Natural killer cell (primary cell): ENCODE results near the gene ARMH4. TPM values are rescaled to one million over a fixed set of nuclear protein-coding genes. Genes with fewer than 3 reads are reported as not detected.

Experiments
- ATAC-seq, 3 donors: fragments of 150-1000 bp in 2 of 3; fragments of 200-7000 bp in 1 of 3; cut with Tn5 transposase; 1 replicate in 1 of 3; 2 replicates in 2 of 3; pipeline ENCODE4 v1.10.0; 2021; ENCODE audit warnings: mild to moderate bottlenecking in 2 of 3, moderate library complexity in 2 of 3
- DNase-seq, 2 donors: peaks; one replicate each; pipeline versions ENCODE4 v3.0.0 to v3.0.0-alpha.2; 2013 to 2021; ENCODE audit warnings: mixed read lengths in 1 of 2
- H3K27ac ChIP-seq: one replicate; pipeline ENCODE4 v1.5.1; 2013; ENCODE audit warnings: mild to moderate bottlenecking, low read length
- H3K27me3 ChIP-seq: one replicate; pipeline ENCODE4 v1.6.1; 2013; ENCODE audit warnings: low read length; ENCODE audit not compliant: control insufficient read depth, insufficient read depth
- H3K36me3 ChIP-seq: one replicate; pipeline ENCODE4 v1.6.1; 2013; ENCODE audit warnings: low read length; ENCODE audit not compliant: control insufficient read depth, insufficient read depth
- H3K4me1 ChIP-seq: one replicate; pipeline ENCODE4 v1.6.1; 2013; ENCODE audit warnings: low read length; ENCODE audit not compliant: control insufficient read depth, insufficient read depth
- H3K4me3 ChIP-seq: one replicate; pipeline ENCODE4 v1.5.1; 2013; ENCODE audit warnings: low read length
- H3K9me3 ChIP-seq: one replicate; pipeline ENCODE4 v1.6.1; 2013; ENCODE audit warnings: low read length; ENCODE audit not compliant: control insufficient read depth, insufficient read depth
- H3K27ac Mint-ChIP-seq, 2 donors: one replicate each; pipeline ENCODE4 v1.8.0; 2022; ENCODE audit warnings: mild to moderate bottlenecking in 2 of 2, mixed read lengths in 2 of 2, moderate library complexity in 1 of 2
- H3K27me3 Mint-ChIP-seq, 2 donors: one replicate each; pipeline ENCODE4 v1.8.0; 2022; ENCODE audit warnings: low read depth in 2 of 2, mixed read lengths in 2 of 2
- H3K36me3 Mint-ChIP-seq: one replicate; pipeline ENCODE4 v1.8.0; 2022; ENCODE audit warnings: mixed read lengths
- H3K4me1 Mint-ChIP-seq, 2 donors: one replicate each; pipeline ENCODE4 v1.8.0; 2022; ENCODE audit warnings: mixed read lengths in 2 of 2
- H3K4me3 Mint-ChIP-seq: one replicate; pipeline ENCODE4 v1.8.0; 2022; ENCODE audit warnings: mild to moderate bottlenecking, moderate library complexity, mixed read lengths
- H3K9me3 Mint-ChIP-seq, 2 donors: one replicate each; pipeline ENCODE4 v1.8.0; 2022; ENCODE audit warnings: mixed read lengths in 2 of 2
- WGBS: methylation state at CpG from one replicate; pipeline ENCODE4 v1.1.7; 2013; ENCODE audit warnings: missing lambda C conversion rate; ENCODE audit not compliant: insufficient coverage; 5-methylcytosine and 5-hydroxymethylcytosine counted together
- intact Hi-C: fragments of 100-400 bp; cut with micrococcal nuclease; formaldehyde crosslinking; loops from one replicate; pipeline ENCODE4 v1.14.2; 2022
- total RNA-seq, 4 donors: library from RNA; stranded (reverse); fragments of 120-200 nt in 1 of 4; gene quantifications; one replicate each; pipeline versions ENCODE4 v1.2.3 to v1.2.4, GENCODE V29; 2013 to 2022
- TF ChIP-seq, protein P1 (sequence below): fragments of 200-600 bp; IDR thresholded peaks from one replicate; pipeline ENCODE4 v1.8.0; 2022; ENCODE audit warnings: antibody characterized with exemption

Gene ARMH4
- total RNA-seq, 3 donors from 2014 or later (not counting 1 experiment from before 2014, with no cell fraction given) = 0.32 TPM; not detected in 2

DNA sequence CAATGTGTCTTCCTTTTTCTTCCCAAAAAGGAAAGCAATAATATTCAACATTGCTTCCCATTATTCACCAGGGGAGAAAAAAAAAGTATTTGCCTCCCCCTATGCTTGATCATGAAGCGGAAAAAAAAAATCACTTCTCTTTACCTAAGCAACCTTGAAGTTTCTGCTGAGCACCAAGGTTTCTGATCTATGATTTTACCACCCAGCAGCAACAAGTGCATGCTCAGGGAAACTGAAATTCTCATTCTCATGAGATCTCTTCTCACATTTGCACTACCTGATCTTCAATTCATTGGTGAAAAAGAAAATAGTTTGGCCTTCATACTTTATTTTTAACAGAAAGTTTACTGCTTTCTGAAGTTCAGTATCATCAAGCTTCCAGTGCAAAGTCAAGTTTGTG lies 125.8 kb downstream of the ARMH4 start:
- Histone ChIP-seq H3K36me3 (no peaks in the 10 kb centered on the region), H3K9me3 (no peaks in the 10 kb centered on the region), H3K27ac (no peak overlapping the region), H3K27me3 (no peaks in the 10 kb centered on the region), H3K4me1 (no peaks in the 10 kb centered on the region), H3K4me3 (no peak overlapping the region)
- no peak for ATAC-seq
- H3K4me1 Mint-ChIP-seq = no peaks in the 10 kb centered on the region
- no peak overlapping the region for H3K4me3 Mint-ChIP-seq
- intact Hi-C loops = no loop called here
- no peaks in the 10 kb centered on the region for H3K27me3 Mint-ChIP-seq
- TF ChIP-seq, protein P1, sequence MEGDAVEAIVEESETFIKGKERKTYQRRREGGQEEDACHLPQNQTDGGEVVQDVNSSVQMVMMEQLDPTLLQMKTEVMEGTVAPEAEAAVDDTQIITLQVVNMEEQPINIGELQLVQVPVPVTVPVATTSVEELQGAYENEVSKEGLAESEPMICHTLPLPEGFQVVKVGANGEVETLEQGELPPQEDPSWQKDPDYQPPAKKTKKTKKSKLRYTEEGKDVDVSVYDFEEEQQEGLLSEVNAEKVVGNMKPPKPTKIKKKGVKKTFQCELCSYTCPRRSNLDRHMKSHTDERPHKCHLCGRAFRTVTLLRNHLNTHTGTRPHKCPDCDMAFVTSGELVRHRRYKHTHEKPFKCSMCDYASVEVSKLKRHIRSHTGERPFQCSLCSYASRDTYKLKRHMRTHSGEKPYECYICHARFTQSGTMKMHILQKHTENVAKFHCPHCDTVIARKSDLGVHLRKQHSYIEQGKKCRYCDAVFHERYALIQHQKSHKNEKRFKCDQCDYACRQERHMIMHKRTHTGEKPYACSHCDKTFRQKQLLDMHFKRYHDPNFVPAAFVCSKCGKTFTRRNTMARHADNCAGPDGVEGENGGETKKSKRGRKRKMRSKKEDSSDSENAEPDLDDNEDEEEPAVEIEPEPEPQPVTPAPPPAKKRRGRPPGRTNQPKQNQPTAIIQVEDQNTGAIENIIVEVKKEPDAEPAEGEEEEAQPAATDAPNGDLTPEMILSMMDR = no peak
- no peaks in the 10 kb centered on the region for H3K9me3 Mint-ChIP-seq
- WGBS = 75% methylated on average over 1 of the region's 1 CpG
- H3K27ac Mint-ChIP-seq = no peak overlapping the region
- no peak for DNase-seq
- no peaks in the 10 kb centered on the region for H3K36me3 Mint-ChIP-seq

DNA sequence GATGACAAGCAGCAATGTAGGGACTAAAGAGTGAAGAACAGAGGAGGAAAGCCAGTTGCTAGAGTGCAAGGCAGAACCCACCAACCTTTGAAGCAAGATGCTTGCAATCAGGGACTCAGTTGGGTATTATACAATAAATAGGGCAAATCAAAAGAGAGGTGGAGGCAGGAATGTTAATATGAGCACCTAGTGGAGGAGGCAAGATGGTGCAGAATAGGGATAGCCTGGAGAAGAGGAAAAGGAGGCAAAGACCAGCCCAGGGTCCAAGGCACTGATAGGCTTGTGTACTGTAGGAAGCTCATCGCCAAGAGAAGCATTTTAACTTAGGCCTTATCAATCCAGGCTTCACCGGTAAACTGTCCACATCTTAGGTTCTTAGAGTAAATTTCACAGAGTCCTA lies 137.2 kb downstream of the ARMH4 start:
- 100% methylated on average over 2 of the region's 2 CpGs for WGBS
- intact Hi-C loops = no loop called here
- peaks cover 2 to 6% of the 10 kb centered on the region in 2 donors for H3K9me3 Mint-ChIP-seq
- no peak for ATAC-seq
- Histone ChIP-seq H3K9me3 (no peaks in the 10 kb centered on the region), H3K4me3 (no peak overlapping the region), H3K27ac (no peak overlapping the region), H3K36me3 (no peaks in the 10 kb centered on the region), H3K4me1 (no peaks in the 10 kb centered on the region), H3K27me3 (no peaks in the 10 kb centered on the region)
- DNase-seq = no peak
- TF ChIP-seq, protein P1 = no peak
- H3K4me1 Mint-ChIP-seq = no peaks in the 10 kb centered on the region
- H3K27me3 Mint-ChIP-seq = no peaks in the 10 kb centered on the region
- H3K4me3 Mint-ChIP-seq = no peak overlapping the region
- H3K36me3 Mint-ChIP-seq = no peaks in the 10 kb centered on the region
- H3K27ac Mint-ChIP-seq = no peak overlapping the region

DNA sequence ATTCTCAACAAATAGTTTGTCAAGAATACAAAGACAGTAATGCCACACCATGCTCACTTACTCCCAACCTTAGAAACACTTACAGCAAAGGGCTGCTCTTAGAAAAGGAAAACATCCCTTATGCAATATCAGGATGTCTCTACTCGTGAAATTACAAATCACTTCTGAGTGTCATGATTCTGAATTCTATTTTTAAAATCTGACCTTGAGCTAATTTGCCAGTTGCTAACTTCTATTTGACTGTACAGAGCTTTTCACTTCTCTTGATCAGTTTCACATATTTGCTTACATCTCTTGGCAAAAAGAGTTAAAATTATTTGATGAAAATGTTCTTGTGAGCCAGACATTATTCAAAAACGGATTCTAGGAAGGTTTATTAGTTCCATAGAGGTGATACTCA lies 149.4 kb downstream of the ARMH4 start:
- Histone ChIP-seq H3K36me3 (no peaks in the 10 kb centered on the region), H3K4me1 (no peaks in the 10 kb centered on the region), H3K27ac (no peak overlapping the region), H3K4me3 (no peak overlapping the region), H3K27me3 (no peaks in the 10 kb centered on the region), H3K9me3 (no peaks in the 10 kb centered on the region)
- Mint-ChIP-seq H3K27ac (no peak overlapping the region), H3K9me3 (peaks cover 0 to 1% of the 10 kb centered on the region in 2 donors), H3K4me1 (no peaks in the 10 kb centered on the region), H3K4me3 (no peak overlapping the region), H3K27me3 (no peaks in the 10 kb centered on the region), H3K36me3 (no peaks in the 10 kb centered on the region)
- DNase-seq = no peak
- ATAC-seq = no peak
- intact Hi-C loops = no loop called here
- 75% methylated on average over 2 of the region's 2 CpGs for WGBS
- TF ChIP-seq, protein P1 = no peak

DNA sequence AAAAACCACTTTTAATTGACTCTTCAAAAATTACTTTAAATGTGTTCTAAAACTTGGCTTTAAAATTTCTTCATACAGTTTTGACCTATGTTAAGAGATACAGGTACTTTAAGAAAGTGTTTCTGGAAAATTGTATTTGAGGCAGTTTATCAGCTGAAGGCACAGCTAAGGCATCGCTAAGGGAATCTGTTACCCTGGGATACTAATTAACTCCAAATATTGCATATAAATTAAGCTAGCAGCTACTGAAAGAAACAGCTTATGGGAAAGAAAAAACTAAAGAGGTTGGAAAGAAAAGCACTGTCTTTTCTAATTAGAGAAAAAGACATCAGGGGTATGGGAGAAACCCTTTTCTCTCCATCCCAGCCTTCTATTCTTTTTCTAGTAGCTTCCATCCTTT lies 152.0 kb downstream of the ARMH4 start:
- Histone ChIP-seq H3K27me3 (no peaks in the 10 kb centered on the region), H3K27ac (no peak overlapping the region), H3K9me3 (no peaks in the 10 kb centered on the region), H3K4me3 (no peak overlapping the region), H3K36me3 (no peaks in the 10 kb centered on the region), H3K4me1 (no peaks in the 10 kb centered on the region)
- Mint-ChIP-seq H3K4me3 (no peak overlapping the region), H3K4me1 (no peaks in the 10 kb centered on the region), H3K36me3 (no peaks in the 10 kb centered on the region), H3K9me3 (peaks cover 0 to 4% of the 10 kb centered on the region in 2 donors), H3K27ac (no peak overlapping the region), H3K27me3 (no peaks in the 10 kb centered on the region)
- intact Hi-C loops = no loop called here
- ATAC-seq (no peak), DNase-seq (no peak)
- TF ChIP-seq, protein P1 = no peak
- no CpG with 5 or more reads among the region's 1 CpG for WGBS
